ENCODE data around the gene MATN1. TPM values are rescaled to one million over a fixed set of nuclear protein-coding genes. Genes with fewer than 3 reads are reported as not detected.

The MATN1 gene
- polyA plus RNA-seq, 3 donors from 2014 or later = not detected

- Mint-ChIP-seq H3K9me3 (no peaks in the 10 kb centered on the region), H3K27me3 (ENCODE audit: low read depth in 3 of 3) (peaks cover 6 to 15% (median 8%) of the 10 kb centered on the region in 3 donors), H3K27ac (no peak overlapping the region), H3K4me3 (no peak overlapping the region), H3K36me3 (no peaks in the 10 kb centered on the region), H3K4me1 (no peaks in the 10 kb centered on the region)
- DNase-seq = peak in 2 of 3 donors; percentile 28 to 33
Observed at GRCh38 chr1:30707412-30708360, 15.7 kb downstream of the MATN1 start.

GRCh38 chr1:30706528-30706927 lies 16.9 kb downstream of the MATN1 start:
- Mint-ChIP-seq H3K36me3 (no peaks in the 10 kb centered on the region), H3K4me3 (no peak overlapping the region), H3K9me3 (no peaks in the 10 kb centered on the region)

GRCh38 chr1:30705698-30706097 lies 17.7 kb downstream of the MATN1 start:
- Mint-ChIP-seq H3K27ac (peak overlapping the region in 1 of 6 donors; percentile 16), H3K36me3 (no peaks in the 10 kb centered on the region), H3K9me3 (no peaks in the 10 kb centered on the region), H3K27me3 (ENCODE audit: low read depth in 3 of 3) (peaks cover 4 to 9% (median 6%) of the 10 kb centered on the region in 3 donors), H3K4me1 (no peaks in the 10 kb centered on the region), H3K4me3 (no peak overlapping the region)
- no peak for DNase-seq

More at GRCh38 chr1:30706528-30706927, 16.9 kb downstream of the MATN1 start:
- peaks cover 4 to 12% (median 6%) of the 10 kb centered on the region in 3 donors for H3K27me3 Mint-ChIP-seq (ENCODE audit: low read depth in 3 of 3)
- H3K27ac Mint-ChIP-seq = no peak overlapping the region
- no peaks in the 10 kb centered on the region for H3K4me1 Mint-ChIP-seq
- DNase-seq = no peak

DNA sequence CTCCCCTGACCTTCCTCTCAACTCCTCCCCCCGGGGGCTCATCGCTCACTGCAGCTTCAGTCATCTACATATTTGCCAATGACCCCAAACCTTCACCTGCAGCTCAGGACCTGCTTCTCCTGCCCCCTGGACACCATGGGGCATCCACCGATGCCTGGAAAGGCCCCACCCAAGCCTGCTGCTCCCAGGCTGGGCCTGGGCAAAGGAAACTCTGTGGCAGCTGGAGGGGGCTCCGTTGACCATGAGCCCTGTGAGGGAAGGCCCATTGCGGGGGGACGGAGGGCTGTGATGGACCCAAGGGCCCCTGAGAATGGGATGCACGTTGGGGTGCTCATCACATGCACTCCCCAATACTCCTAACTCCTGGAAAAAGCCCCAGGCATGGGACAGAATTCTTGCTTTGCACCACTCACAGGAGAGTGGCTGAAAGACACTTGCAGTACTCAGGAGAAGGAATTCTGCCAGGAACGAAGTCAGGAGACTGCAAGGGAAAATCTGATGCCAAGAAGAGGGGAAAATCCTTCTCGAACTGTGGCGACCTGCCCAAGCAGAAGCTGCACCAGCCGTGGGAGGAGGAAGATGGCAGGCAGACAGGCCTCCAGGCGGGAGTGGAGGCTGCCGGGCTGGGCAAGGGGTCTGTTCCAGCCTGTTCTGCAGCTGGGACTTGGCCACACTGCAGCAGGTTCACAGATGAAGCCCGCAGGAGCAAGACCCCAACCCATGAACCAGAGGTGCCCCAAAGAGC lies 18.4 kb downstream of the MATN1 start:
- H3K27me3 Mint-ChIP-seq (ENCODE audit: low read depth in 3 of 3) = peaks cover 3 to 4% (median 3%) of the 10 kb centered on the region in 3 donors
- no peak overlapping the region for H3K27ac Mint-ChIP-seq
- H3K4me1 Mint-ChIP-seq = no peaks in the 10 kb centered on the region
- no peaks in the 10 kb centered on the region for H3K36me3 Mint-ChIP-seq
- no peaks in the 10 kb centered on the region for H3K9me3 Mint-ChIP-seq
- no peak for DNase-seq
- H3K4me3 Mint-ChIP-seq = no peak overlapping the region

DNA sequence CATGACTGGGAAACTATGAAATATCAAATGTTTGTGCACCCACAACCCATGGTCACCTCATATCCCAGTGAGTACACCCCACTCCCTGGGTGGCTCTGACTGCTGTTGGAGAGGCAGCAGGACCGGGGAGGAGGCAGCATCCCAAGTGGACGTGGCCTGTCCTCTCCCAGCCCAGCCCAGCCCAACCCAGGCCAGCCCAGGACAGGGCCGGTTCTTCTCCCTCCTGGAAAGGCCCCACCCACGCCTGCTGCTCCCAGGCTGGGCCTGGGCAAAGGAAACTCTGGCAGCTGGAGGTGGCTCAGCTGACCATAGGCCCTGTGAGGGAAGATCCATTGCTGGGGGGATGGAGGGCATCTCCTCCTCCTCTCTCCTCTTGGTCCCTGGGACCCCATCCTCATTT lies 19.1 kb downstream of the MATN1 start:
- no peaks in the 10 kb centered on the region for H3K36me3 Mint-ChIP-seq
- no peak overlapping the region for H3K4me3 Mint-ChIP-seq
- no peaks in the 10 kb centered on the region for H3K9me3 Mint-ChIP-seq
- no peak for DNase-seq
- peaks cover 3 to 5% (median 3%) of the 10 kb centered on the region in 3 donors for H3K27me3 Mint-ChIP-seq (ENCODE audit: low read depth in 3 of 3)
- H3K27ac Mint-ChIP-seq = no peak overlapping the region
- no peaks in the 10 kb centered on the region for H3K4me1 Mint-ChIP-seq

DNA sequence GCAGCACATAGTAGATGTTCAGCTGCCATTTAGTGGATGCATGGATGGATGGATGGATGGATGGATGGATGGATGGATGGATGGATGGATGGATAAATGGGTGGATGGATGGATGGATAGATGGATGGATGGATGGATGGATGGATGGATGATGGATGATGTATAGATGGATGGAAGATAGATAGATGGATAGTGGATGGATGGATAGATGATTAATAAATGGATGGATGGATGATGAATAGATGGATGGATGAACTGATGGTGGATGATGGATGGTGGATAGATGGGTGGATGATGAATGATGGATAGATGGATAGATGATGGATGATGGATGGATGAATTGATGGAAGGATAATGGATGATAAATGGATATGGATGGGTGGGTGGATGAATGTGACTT lies 20.6 kb downstream of the MATN1 start:
- Mint-ChIP-seq H3K27ac (no peak overlapping the region), H3K27me3 (ENCODE audit: low read depth in 3 of 3) (peaks cover 3 to 7% (median 3%) of the 10 kb centered on the region in 3 donors), H3K4me3 (no peak overlapping the region), H3K4me1 (no peaks in the 10 kb centered on the region), H3K36me3 (no peaks in the 10 kb centered on the region), H3K9me3 (no peaks in the 10 kb centered on the region)
- no peak for DNase-seq

- Mint-ChIP-seq H3K27me3 (ENCODE audit: low read depth in 3 of 3) (peaks cover 0 to 7% (median 3%) of the 10 kb centered on the region in 3 donors), H3K36me3 (no peaks in the 10 kb centered on the region), H3K27ac (no peak overlapping the region), H3K9me3 (no peaks in the 10 kb centered on the region), H3K4me3 (no peak overlapping the region), H3K4me1 (no peaks in the 10 kb centered on the region)
- no peak for DNase-seq
Observed at GRCh38 chr1:30701258-30701633, 22.1 kb downstream of the MATN1 start.

DNA sequence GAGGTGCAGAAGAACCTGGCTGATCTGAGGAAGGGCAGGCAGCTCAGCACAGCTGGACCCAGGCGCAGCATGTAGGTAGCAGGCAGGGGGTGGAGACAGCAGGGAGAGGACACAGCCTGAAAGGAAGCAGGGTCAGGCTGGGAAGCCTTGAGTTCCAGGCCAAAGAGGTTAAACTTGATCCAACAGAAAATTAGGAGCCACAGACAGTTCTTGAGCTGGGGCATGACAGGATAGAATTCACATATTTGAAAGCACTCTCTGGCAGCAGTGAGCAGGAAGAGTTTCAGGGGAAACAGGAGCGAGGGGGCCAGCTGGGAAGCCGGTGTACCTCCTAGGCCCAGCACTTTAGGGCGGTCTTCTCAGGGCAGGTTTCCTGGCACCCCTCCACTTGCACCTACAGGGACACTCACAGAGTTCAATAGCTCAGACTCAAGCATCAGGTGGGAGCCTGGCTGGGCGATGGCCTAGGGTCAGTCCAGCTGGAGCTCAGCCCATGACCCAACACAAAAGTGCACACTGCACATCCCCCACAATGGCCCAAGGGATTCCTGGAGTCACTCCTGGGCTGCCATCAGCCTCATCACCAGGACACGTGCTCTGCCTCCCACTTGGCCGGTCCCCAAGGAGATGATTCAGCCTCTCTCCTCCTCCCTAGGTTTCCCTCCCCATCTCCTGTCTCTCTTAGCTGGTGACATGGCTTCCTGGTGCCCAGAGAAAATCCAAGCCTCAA lies 22.7 kb downstream of the MATN1 start:
- no peak overlapping the region for H3K4me3 Mint-ChIP-seq
- no peaks in the 10 kb centered on the region for H3K36me3 Mint-ChIP-seq
- no peaks in the 10 kb centered on the region for H3K4me1 Mint-ChIP-seq
- no peaks in the 10 kb centered on the region for H3K9me3 Mint-ChIP-seq
- H3K27ac Mint-ChIP-seq = no peak overlapping the region
- no peak for DNase-seq
- peaks cover 0 to 5% (median under 1%) of the 10 kb centered on the region in 3 donors for H3K27me3 Mint-ChIP-seq (ENCODE audit: low read depth in 3 of 3)

- Mint-ChIP-seq H3K4me3 (no peak overlapping the region), H3K27me3 (ENCODE audit: low read depth in 3 of 3) (peaks cover 0 to 5% (median 4%) of the 10 kb centered on the region in 3 donors), H3K27ac (no peak overlapping the region), H3K4me1 (no peaks in the 10 kb centered on the region), H3K9me3 (no peaks in the 10 kb centered on the region), H3K36me3 (peaks cover 0 to 3% (median 0%) of the 10 kb centered on the region in 3 donors)
- no peak for DNase-seq
Observed at GRCh38 chr1:30699762-30700161, 23.6 kb downstream of the MATN1 start.

GRCh38 chr1:30698401-30698981 lies 24.9 kb downstream of the MATN1 start:
- peaks cover 0 to 3% (median 0%) of the 10 kb centered on the region in 3 donors for H3K36me3 Mint-ChIP-seq
- H3K27ac Mint-ChIP-seq = no peak overlapping the region
- H3K9me3 Mint-ChIP-seq = no peaks in the 10 kb centered on the region
- peaks cover 0 to 6% (median 5%) of the 10 kb centered on the region in 3 donors for H3K27me3 Mint-ChIP-seq (ENCODE audit: low read depth in 3 of 3)
- DNase-seq = no peak
- H3K4me1 Mint-ChIP-seq = no peaks in the 10 kb centered on the region
- no peak overlapping the region for H3K4me3 Mint-ChIP-seq

- H3K27ac Mint-ChIP-seq = no peak overlapping the region
- H3K36me3 Mint-ChIP-seq = peaks cover 0 to 3% (median 0%) of the 10 kb centered on the region in 3 donors
- peaks cover 0 to 6% (median 5%) of the 10 kb centered on the region in 3 donors for H3K27me3 Mint-ChIP-seq (ENCODE audit: low read depth in 3 of 3)
- H3K4me3 Mint-ChIP-seq = no peak overlapping the region
- DNase-seq = no peak
- no peaks in the 10 kb centered on the region for H3K4me1 Mint-ChIP-seq
- H3K9me3 Mint-ChIP-seq = no peaks in the 10 kb centered on the region
Observed at GRCh38 chr1:30697571-30698376, 25.6 kb downstream of the MATN1 start.

GRCh38 chr1:30696831-30697230 lies 26.6 kb downstream of the MATN1 start:
- Mint-ChIP-seq H3K36me3 (peaks cover 0 to 3% (median 0%) of the 10 kb centered on the region in 3 donors), H3K4me3 (no peak overlapping the region), H3K27ac (no peak overlapping the region), H3K4me1 (no peaks in the 10 kb centered on the region), H3K9me3 (no peaks in the 10 kb centered on the region), H3K27me3 (ENCODE audit: low read depth in 3 of 3) (peaks cover 4 to 6% (median 5%) of the 10 kb centered on the region in 3 donors)
- DNase-seq = no peak

DNA sequence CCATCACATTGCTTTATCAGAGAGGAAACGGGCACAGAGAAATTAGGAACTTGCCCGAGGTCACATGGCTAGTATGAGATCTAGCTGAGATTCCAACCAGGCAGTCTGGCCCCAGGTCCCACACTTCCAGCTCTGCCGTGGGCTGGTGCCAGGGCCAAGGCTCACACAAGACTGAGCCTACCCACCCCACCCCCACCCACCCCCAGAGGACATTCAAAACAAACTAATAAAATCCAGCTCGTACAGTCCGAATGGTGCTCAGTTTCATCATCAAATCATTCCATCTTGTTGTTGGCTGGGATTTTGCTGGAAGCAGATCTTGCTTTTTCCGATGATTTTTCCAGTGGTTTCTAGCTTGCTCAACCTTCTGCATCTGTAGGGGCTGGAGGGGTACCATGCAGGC lies 27.9 kb downstream of the MATN1 start:
- H3K4me3 Mint-ChIP-seq = no peak overlapping the region
- no peaks in the 10 kb centered on the region for H3K9me3 Mint-ChIP-seq
- H3K36me3 Mint-ChIP-seq = peaks cover 0 to 3% (median 0%) of the 10 kb centered on the region in 3 donors
- no peak overlapping the region for H3K27ac Mint-ChIP-seq
- DNase-seq = no peak
- H3K4me1 Mint-ChIP-seq = no peaks in the 10 kb centered on the region
- H3K27me3 Mint-ChIP-seq (ENCODE audit: low read depth in 3 of 3) = peaks cover 4 to 6% (median 5%) of the 10 kb centered on the region in 3 donors
